ENCODE measurements around the gene EDEM1. TPM values are rescaled to one million over a fixed set of nuclear protein-coding genes. Genes with fewer than 3 reads are reported as not detected.

EDEM1 gene
- total RNA-seq, 6 experiments from 2014 or later, result 40.6 to 92.7 (median 83.2) TPM

DNA sequence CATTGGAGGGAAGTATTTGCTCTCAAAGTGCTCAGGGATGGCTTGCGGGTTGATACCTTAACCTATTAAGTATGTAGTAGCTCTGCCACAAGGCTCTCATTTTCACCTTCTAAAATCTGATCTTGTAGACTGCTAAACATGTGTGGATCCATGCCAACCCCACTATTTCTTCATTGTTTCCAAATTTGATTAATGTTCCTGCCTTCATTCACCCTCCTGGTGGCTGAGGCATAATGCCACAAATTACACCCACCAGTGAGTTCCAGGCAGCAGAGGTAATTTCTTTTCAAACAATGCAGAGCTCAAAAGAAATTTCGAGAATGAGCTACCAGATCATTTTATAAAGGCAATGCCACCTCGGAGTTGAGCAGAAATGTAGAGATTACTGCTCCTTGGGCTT, 71.0 kb downstream of the EDEM1 start:
- Histone ChIP-seq H3K4me1 (no peaks in the 10 kb centered on the region), H3K4me3 (no peak overlapping the region), H3K27ac (no peak overlapping the region), H3K27me3 (no peaks in the 10 kb centered on the region), H3K36me3 (no peaks in the 10 kb centered on the region), H3K9me3 (no peaks in the 10 kb centered on the region)
- no peak for TF ChIP-seq POLR2A (IDR thresholded peaks at IDR 0.05)
- TF ChIP-seq, protein P1, sequence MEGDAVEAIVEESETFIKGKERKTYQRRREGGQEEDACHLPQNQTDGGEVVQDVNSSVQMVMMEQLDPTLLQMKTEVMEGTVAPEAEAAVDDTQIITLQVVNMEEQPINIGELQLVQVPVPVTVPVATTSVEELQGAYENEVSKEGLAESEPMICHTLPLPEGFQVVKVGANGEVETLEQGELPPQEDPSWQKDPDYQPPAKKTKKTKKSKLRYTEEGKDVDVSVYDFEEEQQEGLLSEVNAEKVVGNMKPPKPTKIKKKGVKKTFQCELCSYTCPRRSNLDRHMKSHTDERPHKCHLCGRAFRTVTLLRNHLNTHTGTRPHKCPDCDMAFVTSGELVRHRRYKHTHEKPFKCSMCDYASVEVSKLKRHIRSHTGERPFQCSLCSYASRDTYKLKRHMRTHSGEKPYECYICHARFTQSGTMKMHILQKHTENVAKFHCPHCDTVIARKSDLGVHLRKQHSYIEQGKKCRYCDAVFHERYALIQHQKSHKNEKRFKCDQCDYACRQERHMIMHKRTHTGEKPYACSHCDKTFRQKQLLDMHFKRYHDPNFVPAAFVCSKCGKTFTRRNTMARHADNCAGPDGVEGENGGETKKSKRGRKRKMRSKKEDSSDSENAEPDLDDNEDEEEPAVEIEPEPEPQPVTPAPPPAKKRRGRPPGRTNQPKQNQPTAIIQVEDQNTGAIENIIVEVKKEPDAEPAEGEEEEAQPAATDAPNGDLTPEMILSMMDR (IDR thresholded peaks at IDR 0.05), result no peak
- DNase-seq, result no peak
- intact Hi-C loops (cut with DNase I), result no loop called here
- 48% methylated on average over 3 of the region's 3 CpGs for WGBS (ENCODE audit: insufficient coverage, low coverage, low lambda C conversion rate, missing lambda C conversion rate)
- no peak for ATAC-seq

DNA sequence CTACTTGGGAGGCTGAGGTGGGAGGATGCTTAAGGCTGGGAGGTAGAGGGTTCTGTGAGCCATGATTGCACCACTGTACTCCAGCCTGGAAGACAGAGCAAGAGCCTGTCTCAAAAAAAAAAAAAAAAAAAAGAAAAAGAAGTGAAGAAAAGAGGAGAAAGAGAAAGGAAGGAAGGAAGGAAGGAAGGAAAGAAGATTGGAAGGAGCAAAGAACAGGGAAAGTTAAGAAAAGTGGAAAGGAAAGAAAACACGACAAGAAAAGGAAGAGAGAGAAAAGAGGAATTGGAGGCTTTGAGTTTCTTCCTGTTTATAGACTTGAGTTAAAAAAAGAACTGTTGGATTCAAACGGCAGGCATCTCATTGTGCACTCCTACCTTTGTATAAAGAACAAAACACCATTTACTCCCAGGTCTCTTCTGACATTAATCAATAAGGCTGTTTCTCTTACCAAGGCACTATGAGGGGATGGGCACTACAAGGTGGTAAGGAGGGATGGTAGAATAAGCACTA, 73.5 kb downstream of the EDEM1 start:
- no peaks in the 10 kb centered on the region for H3K9me3 ChIP-seq
- H3K27ac ChIP-seq, result no peak overlapping the region
- H3K36me3 ChIP-seq, result no peaks in the 10 kb centered on the region
- TF ChIP-seq, protein P1 (IDR thresholded peaks at IDR 0.05), result no peak
- no peak for TF ChIP-seq POLR2A (IDR thresholded peaks at IDR 0.05)
- DNase-seq, result no peak
- no peaks in the 10 kb centered on the region for H3K27me3 ChIP-seq
- ATAC-seq, result no peak
- H3K4me3 ChIP-seq, result no peak overlapping the region
- intact Hi-C loops (cut with DNase I), result no loop called here
- WGBS (ENCODE audit: insufficient coverage, low coverage, low lambda C conversion rate, missing lambda C conversion rate), result 21% methylated on average over 2 of the region's 2 CpGs
- H3K4me1 ChIP-seq, result no peaks in the 10 kb centered on the region

GRCh38 chr3:5262507-5262906, 75.0 kb downstream of the EDEM1 start:
- Histone ChIP-seq H3K27ac (no peak overlapping the region), H3K4me1 (no peaks in the 10 kb centered on the region), H3K36me3 (no peaks in the 10 kb centered on the region), H3K27me3 (no peaks in the 10 kb centered on the region), H3K9me3 (no peaks in the 10 kb centered on the region), H3K4me3 (no peak overlapping the region)
- DNase-seq, result no peak
- no peak for ATAC-seq
- TF ChIP-seq POLR2A (IDR thresholded peaks at IDR 0.05), result no peak
- TF ChIP-seq, protein P1 (IDR thresholded peaks at IDR 0.05), result no peak
- intact Hi-C loops (cut with DNase I), result no loop called here
- WGBS (ENCODE audit: insufficient coverage, low coverage, low lambda C conversion rate, missing lambda C conversion rate), result 80% methylated on average over 4 of the region's 4 CpGs

DNA sequence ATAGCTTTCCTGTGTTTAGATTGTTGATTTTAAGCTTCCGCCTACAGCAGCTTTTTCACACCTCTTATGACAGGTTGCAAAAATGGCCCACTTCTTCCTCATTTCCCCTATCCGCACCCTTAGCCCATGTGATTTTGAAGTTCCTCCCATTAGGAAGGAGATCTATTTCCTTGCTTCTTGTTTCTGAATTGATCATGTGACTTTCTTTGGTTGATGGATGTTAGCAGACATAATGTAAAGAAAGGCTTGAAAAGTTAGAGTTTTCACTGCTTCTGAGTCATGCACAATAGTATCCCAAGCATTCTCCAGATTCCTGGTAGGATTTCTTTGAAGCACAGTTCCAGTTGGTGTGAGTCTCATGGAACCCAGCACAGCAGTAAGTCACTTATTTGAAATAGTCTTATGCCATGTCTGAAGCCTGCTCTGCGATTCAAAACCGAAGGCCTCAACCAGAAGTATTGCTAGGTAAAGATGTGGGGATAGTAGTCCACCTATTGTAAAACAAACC, 76.6 kb downstream of the EDEM1 start:
- H3K9me3 ChIP-seq, result no peaks in the 10 kb centered on the region
- DNase-seq, result no peak
- H3K4me3 ChIP-seq, result no peak overlapping the region
- no peaks in the 10 kb centered on the region for H3K4me1 ChIP-seq
- WGBS (ENCODE audit: insufficient coverage, low coverage, low lambda C conversion rate, missing lambda C conversion rate), result 73% methylated on average over 3 of the region's 4 CpGs
- H3K27me3 ChIP-seq, result no peaks in the 10 kb centered on the region
- H3K27ac ChIP-seq, result no peak overlapping the region
- no peak for ATAC-seq
- no peaks in the 10 kb centered on the region for H3K36me3 ChIP-seq
- TF ChIP-seq, protein P1 (IDR thresholded peaks at IDR 0.05), result no peak
- TF ChIP-seq POLR2A (IDR thresholded peaks at IDR 0.05), result no peak
- intact Hi-C loops (cut with DNase I), result no loop called here

All from right lobe of liver (tissue), 6 donors.